T-helper 9 cell (primary cell): ENCODE results near the gene CFI.

ENCODE experiments used
- DNase-seq: peaks from one replicate; pipeline ENCODE4 v3.0.0-alpha.2; 2020

Gene CFI

GRCh38 chr4:109729718-109730618 lies 71.8 kb downstream of the CFI start, which contains the start of gene PLA2G12A:
Gene PLA2G12A, minus strand, starts transcription at chr4:109730070. Its CDS starts 261 bp downstream, at chr4:109729809.
- peak; percentile 70 for DNase-seq

GRCh38 chr4:109729117-109729717 lies 72.6 kb downstream of the CFI start:
- no peak for DNase-seq

DNA sequence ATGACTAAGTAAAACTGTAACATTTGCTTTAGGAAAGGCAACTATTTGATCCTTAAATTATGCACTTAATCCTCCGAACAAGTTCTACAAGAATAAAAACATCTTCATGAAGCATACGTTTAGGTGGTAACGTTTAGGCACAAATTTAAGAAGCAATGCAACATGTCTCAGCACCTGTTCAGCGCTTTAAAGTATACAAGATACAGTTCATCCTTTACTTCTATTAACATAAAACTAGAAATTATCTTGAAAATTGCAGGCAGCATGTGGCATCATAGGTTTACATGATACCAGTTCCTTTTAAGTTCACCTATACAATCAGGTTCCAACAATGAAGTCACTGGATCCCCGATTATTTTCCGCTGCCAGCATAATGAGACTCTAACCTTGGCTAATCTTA lies 73.4 kb downstream of the CFI start:
- DNase-seq = no peak

DNA sequence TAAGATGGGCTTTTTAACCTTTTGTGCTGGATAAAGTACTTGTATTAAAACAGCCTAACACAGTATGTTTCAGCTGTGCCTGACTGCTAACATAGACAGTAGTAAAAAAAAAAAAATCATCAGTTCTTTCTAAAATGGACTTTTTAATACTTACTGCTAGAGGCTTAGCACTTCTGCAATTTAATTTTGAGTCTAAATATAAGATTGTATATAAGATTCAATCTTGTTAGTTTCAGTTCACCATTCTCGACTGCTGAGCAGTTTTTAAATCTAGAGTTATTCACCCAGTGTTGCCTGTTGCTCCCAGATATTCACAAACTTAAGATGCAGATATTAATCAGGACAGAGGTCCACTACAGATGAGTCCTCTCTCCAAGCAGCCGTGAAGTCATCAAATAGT lies 78.7 kb downstream of the CFI start:
- DNase-seq = no peak

DNA sequence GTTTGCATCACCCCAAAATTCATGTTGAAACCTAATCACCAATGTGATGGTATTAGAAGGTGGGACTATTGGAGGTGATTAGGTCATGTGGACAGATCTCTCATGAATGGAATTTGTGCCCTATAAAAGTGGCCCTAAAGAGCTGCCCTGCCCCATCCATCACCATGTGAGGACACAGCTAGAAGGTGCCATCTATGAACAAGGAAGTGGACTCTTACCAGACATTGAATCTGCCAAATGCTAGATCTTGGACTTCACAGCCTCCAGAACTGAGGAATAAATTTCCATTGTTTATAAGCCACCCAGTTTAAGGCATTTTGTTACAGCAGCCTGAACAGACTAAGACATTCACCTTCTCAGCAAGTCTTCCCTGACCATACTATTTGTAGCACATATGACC lies 79.4 kb downstream of the CFI start:
- no peak for DNase-seq

- DNase-seq = no peak
Measured at GRCh38 chr4:109721033-109721432, 80.8 kb downstream of the CFI start.

DNA sequence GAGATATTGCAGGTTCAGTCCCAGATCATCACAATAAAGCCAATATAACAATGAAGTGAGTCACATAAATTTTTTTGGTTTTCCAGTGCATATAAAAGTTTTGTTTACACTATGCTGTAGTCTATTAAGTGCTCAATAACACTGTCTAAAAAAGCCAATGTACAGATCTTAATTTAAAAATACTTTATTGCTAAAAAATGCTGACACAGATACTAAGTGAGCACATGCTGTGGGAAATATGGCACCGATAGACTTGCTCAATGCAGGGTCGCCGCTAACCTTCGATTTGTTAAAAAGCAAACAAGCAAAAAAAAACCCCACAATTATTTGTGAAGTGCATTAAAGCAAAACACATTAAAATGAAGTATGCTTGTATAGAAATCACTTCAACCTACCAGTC lies 82.2 kb downstream of the CFI start:
- no peak for DNase-seq

GRCh38 chr4:109718759-109719158 lies 83.0 kb downstream of the CFI start:
- DNase-seq = no peak

DNA sequence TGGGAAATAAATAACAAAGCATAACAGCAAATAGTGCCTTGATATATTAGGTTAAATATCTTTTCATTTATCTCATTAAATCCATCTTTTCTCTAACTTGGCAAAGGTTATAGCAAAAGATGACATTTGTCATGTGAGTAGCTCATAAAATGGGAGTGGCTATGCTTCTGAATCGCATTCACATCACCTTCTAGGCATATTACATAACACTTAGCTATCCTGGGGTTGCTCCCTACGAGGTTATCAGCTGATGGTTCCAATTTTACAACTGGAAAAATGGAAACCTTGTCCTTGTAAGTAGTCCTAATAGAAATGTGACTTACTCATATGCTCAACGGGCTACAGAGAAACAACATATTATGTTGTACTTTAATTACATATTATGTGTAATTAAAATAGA lies 88.3 kb downstream of the CFI start:
- DNase-seq = no peak

DNA sequence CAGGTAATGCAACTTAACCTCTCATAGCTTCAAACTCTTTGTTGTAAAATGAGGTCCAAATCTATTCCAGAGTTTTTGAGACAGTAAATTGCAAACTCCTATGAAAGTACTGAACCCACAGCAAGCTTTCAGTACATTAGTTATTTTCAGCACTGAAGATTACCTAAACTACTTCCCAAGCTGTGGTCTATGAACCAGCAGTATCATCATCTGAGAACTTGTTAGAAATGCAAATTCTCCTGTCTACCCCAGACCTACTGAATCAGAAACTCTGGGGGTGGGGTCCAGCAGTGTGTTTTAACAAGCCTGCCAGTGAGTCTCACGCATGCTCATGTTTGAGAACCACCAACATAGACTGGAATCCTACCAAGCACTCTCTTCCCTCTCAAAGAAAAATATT lies 92.8 kb downstream of the CFI start:
- DNase-seq = no peak

DNA sequence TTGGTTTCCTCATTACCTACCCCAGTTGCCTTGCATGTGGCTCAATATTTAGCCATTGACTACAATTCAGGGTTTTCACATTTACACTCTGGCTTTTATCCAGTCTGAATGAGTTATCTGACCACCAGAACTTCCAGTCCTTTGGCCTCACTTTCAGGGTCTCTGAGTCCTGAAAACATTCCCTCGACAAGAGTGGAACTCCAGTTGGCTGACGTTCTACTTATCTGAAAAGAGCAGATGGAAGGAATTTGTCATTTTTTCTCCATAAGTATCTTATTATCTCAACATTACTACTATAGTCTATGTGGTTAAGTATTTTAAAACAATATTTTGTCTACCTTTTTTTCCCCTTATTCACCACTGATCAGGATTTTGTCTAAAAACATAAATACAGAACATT lies 93.4 kb downstream of the CFI start:
- no peak for DNase-seq

DNA sequence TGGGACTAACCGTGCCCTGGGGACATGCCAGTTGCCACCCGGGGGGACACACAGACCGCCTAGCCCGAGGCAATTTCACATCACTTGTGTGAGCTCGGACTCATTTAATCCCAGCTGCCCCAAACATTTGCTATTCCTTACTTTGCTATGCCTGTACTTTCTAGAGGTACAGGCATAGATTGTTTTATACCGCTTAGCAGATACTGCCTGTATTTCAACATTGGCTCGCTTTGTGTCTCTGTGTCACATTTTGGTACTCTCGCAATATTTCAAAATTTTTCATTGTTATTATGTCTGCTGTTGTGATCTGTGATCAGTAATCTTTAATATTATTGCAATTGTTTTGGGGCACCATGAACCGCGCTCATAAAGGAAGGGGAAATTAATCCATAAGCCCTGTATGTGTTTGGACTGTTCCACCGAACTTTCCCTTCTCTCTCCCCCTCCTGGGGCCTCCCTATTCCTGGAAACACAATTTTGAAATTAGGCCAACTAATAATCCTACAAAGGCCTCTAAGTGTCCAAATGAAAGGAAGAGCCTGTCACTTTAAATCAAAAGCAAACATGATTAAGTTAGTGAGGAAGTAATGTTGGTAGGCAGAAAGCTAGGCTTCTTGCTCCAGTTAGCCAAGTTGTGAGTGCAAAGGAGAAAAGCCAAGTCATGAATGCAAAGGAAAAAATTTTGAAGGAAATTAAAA lies 98.0 kb downstream of the CFI start:
- DNase-seq = no peak

- peak; percentile 67 for DNase-seq
Measured at GRCh38 chr4:109702950-109703663, 98.7 kb downstream of the CFI start, which contains the start of gene CASP6. Gene CASP6, minus strand, starts transcription at chr4:109703445. Its CDS starts 50 bp downstream, at chr4:109703395.

DNA sequence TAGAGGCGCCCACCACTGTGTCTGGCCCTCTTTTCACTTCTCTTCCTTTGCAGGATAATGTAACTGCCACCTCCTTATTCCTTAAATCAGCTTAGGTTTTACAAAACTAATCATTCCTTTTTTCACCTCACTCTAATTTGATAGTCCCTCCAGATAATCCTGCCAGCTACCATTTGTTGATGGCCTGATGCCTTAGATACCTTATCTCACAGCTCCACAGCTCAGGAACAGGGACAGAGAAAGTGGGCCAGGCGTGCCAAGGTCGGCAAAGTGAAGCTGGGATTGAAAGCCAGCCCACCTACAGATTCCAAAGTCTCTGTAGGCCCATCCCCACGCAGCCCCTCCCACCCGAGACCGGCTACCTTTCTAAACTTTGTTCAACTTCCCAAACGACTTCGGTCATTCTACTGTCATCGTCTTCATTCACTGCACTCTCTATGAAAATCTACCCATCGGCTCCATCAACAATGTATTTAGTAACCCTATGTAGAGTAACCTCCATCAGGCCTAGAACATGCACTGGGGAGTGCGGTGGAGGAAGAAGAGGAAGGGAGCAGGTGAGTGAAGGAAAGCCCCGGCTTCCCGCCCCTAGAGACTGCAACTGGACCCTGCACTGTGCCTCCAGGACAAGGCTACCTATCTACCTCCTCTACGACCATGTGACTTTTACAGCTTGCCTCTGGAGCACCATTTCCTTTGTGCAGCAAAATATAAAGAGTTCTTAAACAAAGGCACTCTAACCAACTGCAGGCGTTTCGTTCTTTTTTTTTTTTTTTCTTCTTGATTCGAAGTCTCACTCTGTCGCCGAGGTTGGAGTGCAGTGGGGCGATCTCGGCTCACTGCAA lies 100.0 kb downstream of the CFI start:
- DNase-seq = no peak

GRCh38 chr4:109699553-109700225 lies 102.1 kb downstream of the CFI start:
- DNase-seq = no peak

GRCh38 chr4:109698656-109699055 lies 103.1 kb downstream of the CFI start:
- DNase-seq = no peak

DNA sequence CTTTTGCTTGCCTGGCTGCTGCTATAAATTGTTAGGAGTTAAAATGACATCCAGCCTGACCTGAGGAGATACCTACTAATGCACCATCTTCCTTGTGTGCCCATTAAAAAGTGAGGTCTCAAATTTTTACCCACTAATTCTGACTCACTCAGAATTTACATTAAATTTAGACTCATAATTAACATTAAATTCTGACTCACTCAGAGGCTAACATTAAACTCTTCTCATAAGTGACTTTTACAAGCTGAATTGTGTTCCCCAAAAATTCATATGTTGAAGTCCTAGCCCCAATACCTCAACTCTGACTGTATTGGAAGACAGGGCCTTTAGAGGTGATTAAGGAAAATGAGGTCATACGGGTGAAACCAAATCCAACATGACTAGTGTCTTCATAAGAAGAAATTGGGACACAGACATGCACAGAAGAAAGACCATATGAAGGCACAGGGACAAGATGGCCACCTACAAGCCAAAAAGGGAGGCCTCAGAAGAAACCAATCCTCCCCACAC lies 110.3 kb downstream of the CFI start:
- DNase-seq = no peak
